GM21576 (cell line): ENCODE measurements around the gene HSFX4.
"Not testable (repeated sequence)": the region's sequence is repeated elsewhere in the genome, so short reads cannot be mapped to it uniquely, and the experiment has no call there.

Source experiments
- ATAC-seq: cut with Tn5 transposase; IDR thresholded peaks from one replicate; pipeline ENCODE4 v1.9.1; 2021; ENCODE audit warnings: mild to moderate bottlenecking, moderate library complexity; ENCODE audit not compliant: unreplicated experiment

Gene HSFX4

DNA sequence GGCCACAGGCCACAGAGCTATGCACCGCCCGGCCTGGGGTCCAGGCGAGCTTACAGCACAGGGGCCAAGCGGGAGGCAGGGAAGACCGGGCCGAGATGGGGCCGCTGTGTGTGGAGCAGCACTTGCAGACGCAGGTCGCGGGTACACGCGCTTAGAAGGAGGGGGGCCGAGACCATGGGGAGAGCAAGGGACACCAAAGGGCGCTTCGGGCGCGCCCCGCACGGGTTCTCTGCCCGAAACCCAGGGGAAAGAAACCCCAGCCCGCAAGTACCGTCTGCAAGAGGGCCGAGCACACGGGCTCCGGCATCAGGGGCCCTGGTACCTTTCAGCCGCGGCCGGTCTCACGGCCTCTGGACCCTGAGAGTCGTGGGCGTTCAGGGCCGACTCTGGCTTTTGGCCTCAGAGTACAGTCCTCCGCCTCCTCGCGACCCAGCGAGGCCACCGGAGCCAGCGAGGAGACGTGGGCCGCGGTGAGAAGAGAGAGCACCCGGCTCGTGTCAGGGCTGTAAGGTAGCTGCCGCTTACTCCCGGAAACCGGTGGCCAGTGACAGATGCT lies 8.6 kb downstream of the HSFX4 start:
- ATAC-seq: no peak

DNA sequence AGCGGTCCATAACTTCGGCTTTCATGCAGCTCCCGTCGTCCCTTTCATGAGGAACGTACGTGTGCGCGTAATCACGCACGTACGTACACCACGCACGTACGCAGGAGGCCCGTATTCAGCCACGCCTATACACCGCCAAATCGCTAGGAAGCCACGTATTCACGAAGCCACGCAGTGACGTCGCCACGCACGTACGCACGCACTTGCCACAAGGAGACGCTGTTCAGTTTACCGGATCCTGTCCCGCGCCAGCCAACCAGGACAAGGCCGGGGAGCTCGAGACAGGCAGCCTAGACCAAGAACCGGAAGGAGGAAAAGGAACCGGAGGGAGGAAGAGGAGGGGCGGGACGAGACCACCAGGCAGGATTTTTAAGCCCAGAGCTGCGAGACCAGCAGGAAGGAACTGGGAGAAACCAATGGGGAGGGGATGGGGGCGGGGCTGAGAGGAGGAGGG lies 9.1 kb downstream of the HSFX4 start, which contains the start of gene EOLA2:
EOLA2 (minus strand) TSS at position 65 of the 454 bp plus-strand sequence. CDS start 4,617 bp downstream, outside the sequence.
- peak; percentile 65 for ATAC-seq

DNA sequence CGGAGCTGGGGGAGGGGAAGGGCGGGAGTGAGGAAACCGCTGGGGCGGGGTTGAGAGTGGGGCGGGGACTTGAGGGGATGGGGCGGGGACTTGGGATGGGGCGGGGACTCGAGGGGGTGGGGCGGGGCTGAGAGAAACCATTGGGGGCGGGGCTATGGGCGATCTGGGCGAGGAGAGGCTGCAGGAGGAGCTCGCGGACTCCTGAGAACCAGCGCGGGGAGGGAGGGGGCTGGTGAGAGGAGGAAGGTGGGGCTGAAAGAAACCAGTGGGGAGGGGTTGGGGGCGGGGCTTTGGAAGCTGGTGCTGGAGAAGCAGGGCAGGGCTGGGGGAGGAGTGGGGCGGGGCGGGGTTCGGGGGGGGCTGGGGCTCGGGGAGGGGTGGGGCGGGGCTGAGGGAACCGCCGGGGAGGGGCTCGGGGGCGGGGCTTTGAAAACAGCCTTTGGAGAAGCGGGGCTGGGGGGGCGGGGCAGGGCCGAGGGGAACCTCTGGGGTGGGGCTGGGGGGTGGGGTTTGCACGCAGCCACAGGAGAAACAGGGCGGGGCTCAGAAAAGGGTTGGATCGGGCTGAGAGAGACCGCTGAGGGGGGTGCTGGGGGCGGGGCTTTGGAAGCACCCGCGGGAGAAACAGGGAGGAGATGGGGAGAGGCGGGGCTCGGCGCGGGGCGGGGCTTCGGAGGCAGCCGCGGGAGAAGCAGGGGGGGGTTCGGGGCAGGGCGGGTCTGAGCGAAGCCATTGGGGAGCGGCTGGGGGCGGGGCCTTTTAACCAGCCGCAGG lies 9.7 kb downstream of the HSFX4 start:
- ATAC-seq: peak; percentile 0

DNA sequence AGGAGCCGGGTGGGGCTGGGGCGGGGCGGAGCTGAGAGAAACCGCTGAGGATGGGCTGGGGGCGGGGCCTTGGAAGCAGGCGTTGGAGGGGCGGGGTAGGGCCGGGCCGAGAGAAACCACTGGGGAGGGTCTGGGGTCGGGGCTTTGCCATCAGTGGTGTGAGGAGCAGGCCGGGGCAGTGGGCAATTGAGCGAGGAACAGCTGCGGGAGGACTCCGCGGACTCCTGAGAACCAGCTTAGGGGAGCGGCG lies 10.2 kb downstream of the HSFX4 start:
- ATAC-seq: peak; percentile 4

DNA sequence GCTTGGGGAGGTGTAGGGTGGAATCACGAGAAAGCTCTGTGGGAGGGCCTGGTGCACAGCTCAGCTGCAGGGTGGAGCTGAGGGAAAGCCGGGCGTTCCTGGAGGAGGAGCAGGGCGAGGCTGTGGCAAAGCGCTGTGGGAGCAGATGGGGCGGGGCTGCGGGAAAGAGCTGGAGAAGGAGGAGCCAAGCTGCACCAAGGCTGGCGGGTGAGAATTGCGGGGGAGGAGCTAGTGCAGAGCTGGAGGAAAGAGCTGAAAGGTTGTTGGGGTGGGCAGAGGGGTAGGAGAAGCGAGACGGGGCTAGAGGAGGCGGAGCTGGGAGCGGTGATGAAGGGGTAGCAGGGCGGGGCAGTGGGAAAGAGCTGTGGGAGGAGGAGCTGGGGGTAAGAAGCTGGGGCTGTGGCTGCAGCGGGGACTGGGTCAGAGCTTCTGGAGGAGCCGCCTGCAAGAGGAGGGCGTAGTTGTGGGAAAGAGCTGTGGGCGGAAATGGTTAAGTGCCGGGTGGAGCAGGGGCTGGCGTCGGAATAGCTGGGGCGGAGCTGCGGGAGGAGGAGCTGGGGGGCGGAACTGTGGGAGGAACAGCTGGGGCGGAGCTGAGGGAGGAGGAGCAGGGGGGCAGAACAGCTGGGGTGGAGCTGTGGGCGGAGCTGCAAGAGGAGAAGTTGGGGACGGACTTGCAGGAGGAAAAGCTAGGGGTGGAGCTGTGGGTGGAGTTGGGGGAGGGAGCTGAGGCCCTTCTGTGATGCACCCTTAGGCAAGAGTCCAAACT lies 10.7 kb downstream of the HSFX4 start:
- ATAC-seq: peak; percentile 43

DNA sequence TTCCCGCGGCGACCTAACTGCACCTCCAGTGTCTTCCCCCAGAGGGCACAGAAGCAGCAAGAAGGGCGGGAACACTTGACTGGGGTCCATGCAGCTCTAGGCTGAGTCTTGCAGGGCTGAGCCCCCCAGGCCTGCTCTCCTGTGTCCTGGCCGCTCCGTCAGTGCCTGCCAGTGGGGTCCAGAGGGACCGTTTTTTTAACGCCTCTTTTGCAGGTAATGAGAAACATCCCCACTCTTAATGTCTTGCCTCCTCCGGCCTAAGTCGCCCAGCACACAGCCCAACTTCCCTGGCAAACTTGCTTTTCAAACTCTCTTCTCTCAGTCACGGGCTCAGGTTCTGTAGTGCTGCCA lies 11.3 kb downstream of the HSFX4 start:
- ATAC-seq: not testable (repeated sequence)

DNA sequence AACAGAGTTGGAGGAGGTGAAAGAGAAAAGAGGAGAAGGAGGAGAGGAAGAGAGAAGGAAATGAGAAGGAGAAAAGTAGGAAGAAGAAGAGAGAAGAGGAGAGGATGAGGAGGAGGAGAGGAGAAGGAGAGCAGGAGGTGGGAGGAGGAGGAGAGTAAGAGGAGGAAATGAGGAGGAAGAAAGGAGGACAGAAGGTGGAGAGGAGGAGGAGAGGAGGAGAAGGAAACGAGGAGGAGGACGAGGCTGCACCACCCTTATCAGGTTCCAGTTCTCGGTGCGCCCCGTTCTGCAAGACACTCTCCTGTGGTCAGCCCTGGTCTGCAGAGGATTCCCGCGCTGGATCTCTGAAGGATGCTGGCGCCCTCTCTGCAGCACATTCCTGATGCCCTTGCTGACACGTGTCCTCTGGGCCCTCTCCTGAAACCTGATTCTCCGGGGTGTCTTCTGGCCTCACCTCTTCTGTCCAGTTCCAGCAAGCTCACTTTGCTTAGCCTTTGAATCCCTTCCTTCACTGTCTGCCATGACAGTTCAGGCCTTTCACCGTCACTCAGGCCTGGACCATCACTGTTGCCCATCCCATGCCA lies 15.8 kb downstream of the HSFX4 start:
- not testable (repeated sequence) for ATAC-seq

DNA sequence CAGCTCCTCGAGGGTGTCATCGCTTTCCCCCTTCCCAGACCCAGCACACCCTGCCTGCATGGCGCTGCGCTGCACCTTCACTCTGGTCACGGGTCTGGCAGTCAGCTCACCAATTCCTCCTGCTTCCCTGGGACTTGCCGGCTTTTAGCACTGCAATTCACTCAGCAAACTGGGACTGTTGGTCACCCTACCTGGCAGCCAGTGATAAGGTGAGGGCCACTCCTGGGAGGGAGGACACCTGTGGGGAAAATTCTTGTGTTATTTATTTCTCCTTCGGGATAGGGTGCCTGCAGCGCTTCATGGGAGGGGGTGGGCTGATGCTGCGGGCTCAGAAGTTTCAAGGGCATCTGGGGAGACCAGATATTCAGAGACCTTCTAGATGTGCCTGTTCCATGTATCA lies 16.4 kb downstream of the HSFX4 start:
- ATAC-seq: not testable (repeated sequence)

DNA sequence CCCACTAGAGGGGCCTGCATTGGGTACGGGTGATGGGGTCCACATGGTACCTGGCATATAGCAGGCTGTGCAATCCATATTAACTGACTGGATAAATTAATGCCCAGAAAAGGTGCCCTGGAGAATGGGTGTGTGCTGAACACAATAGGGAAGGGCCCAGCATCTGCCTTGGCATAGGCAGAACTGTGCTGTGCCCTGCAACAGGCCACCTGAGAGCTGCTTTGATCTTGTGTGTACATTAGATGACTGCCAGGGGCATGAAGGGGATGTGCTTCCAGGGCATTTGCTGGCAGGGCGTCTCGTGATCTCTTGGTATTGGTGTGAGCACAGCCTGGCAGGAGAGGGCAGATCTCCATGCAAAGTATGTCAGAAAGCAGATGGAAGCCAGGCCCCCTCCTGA lies 17.6 kb downstream of the HSFX4 start:
- not testable (repeated sequence) for ATAC-seq

DNA sequence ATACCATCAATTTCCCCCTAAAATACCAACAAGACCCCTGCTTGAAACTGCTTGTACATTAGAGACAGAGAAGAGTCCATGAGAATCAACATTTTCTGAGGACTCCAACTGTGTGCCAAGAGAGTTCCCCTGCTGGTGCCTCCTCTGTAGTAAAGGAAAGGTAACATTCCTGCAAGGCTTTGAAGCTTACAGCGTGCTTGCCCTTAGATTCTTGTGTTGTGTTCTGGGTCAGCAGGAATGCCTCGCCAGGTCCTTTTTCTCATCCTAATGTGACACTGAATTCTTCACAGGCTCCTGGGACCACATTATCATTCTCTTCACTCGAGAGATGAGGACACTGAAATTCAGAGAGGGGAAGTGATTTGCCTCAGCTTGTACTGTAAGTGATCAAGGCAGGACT lies 18.6 kb downstream of the HSFX4 start:
- no peak for ATAC-seq

DNA sequence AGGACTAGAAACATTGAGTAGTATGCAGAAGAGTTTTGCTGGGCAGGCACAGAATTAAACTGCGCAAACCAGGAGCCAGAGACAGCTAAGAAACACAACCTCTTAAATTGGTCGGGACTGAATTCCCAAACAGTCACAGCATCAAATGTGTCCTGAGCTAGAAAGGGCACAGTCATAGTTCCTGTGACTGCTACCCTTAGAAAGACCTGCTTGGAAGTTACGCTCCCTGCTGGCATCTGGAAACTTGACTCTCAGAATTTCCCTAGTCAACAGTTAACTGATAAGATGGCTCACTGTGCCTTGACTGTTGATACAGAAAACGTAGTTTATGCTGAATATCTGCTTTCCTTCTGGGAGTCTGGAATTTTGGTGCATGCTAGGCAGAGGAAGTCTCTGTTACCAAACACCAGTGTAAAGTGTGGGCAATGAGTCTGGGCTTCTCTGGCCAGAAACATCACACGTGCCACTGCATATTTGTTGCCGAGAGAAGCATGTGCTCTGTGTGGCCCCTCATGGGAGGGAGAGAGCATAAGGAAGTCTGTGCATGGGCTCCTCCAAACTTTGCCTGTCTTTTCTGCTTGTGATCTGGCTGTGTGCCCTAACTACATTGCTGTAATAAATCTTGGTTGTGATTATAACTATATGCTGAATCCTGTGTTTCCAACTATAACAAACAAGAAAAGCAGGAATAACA lies 20.5 kb downstream of the HSFX4 start:
- ATAC-seq: no peak

DNA sequence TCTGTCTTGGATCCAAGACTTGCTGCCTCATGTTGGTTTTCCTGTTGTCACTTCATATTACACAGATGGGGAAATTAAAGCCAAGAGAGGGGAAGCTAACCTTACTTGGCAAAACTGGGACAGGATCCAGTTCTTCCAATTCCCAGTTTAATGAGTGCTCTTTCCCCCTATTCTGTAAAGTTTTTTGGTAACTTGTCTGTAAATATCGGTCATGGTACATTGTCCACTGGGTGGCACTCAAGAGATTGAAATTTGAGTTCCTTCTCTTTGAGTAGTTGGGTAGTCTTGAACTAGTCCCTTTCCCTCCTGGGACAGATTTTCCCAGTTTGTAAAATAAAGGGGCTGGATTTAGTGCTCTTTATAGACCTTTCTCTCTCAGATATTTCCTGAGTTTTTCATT lies 21.3 kb downstream of the HSFX4 start:
- no peak for ATAC-seq

DNA sequence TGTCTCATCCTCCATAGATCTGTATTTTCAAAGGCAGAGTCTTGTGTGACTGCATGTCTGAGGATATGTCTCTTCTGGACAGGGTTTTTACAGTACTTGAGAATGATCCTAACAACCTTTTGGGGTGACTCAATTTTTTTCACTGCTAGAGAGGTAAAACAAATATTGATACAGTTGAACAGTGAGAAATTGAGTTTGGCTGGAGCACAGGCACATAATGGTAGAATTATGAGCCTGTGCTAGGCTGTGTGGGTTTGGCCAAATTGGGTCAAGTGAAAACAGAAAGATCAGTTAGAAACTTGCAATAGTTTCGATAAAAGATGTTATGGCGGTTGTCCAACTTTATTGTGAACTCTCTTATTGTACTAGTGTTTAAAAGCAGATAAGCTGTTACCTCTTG lies 32.2 kb downstream of the HSFX4 start:
- no peak for ATAC-seq

DNA sequence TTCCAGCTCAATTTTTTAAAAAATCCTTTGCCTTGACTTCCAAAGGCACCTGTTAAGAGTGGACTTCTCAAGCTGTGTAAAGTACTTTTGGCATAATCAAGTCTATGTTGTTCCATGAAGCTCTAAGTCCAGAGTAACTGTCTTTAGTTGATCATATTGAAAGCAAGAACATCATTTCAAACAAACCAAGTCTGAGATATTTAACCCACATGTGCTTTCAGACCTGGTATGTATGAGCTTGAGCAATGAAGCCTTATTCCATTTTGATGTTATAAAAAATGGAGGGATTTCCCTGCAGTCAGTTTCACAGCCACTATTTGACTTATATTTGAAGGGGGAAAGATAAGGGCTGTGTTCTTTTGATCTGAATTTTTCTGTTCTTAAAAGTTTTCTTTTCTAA lies 32.6 kb downstream of the HSFX4 start:
- no peak for ATAC-seq

DNA sequence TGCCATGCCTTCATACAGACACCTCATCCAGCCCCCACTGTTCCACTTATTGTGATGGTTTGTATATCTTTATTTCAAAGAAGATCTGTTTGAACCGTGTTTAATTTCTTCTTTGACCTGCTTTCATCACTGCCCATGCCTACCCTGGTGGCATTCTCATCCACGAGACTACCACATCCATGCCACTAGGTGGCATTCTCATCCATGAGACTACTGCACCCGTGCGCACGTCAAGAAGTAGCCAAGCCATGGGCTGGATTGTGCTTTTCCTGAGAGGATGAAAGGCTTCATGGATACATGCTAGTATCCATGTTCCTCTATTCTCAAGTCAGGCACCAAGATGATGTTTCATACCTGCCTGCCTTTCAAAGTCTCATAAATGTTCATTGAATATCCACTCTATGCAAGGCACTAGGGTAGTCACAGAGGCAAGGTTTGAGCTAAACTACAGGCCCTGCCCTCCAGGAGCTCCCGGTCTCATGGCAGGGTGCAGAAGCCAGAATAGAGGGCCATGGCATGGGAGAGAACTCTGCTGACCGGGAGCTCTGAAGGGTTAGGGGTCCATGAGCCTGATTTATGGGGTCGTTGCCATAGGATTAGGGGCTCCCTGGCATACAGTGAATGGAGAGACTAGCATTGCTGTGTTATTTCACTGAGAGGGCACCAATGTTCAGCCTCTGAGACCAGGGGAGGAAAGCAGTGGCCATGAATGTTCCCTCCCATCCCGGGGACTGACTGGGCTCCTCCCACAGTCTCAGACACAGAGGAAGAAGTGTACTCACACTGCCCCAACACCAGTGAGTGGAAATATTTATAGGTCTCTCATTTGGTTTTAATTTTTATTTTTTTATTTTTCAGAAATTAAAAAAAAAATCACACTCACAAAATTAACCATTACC lies 33.7 kb downstream of the HSFX4 start:
- ATAC-seq: no peak

DNA sequence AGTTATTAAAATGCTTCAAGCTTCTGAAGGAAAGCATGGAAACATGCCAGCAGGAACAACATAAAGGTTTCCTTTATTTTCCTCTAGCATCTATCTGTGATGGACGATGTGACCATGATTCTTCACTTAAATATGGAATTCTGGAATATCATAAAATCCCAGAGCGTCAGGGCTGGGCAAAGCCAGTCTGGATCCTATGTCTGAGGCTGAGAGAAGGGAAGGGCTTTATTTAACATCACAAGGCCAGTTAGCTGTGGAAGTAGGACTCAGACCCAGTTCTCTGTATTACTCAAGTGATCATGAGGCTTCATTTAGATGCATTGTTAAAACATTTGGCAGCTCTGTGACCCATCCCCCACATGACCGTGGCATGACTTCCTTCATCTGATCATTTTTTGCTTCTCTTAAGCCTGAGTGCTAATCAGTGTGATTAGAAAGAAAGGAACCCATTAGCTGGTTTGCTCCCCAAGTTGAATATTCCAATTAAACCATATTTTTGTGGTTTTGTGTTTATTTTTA lies 49.8 kb downstream of the HSFX4 start:
- ATAC-seq: no peak
